Measurements from ENCODE around the gene MMRN1. TPM values are rescaled to one million over a fixed set of nuclear protein-coding genes. Genes with fewer than 3 reads are reported as not detected.
A peak's percentile ranks its signal among the peaks of the same experiment; 100 is the strongest.

Gene MMRN1
- total and polyA plus RNA-seq, 5 donors from 2014 or later = 1.1 to 4.1 (median 2.0) TPM

DNA sequence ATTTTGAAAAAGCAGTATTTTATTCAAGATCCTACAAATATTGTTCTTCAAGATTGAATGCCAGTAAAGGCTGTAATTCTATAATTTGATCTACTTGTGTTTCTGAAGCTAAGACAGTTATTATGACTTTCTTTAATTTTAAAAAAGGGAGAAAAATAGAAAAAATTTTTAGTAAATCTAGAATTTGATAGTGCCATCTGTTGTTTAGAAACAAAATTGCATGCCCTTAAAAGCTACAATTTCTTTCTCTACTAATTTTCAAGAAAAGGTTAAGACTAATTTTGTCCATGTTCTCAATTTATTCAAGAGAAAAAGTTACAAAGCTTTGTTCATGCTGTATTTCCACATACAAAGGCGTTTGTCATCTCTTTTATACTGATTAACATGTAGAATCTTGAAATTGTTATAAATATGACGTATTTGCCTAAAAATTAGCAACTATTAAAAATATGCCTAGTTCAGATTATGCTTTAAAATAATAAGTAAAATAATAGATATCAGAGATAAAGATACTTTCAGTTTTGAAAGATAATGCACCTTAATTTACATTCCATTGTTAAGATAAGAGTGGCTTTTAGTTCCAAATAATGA, 25.6 kb upstream of the MMRN1 start:
- DNase-seq = peak in 1 of 3 donors; percentile 8
- H3K27me3 ChIP-seq (ENCODE audit: control insufficient read depth, insufficient read depth, low read length) = peaks cover 3% of the 10 kb centered on the region
- H3K36me3 ChIP-seq (ENCODE audit: control insufficient read depth, insufficient read depth, low read length) = no peaks in the 10 kb centered on the region
- no peak overlapping the region for H3K27ac ChIP-seq (ENCODE audit: insufficient read depth, low read length, poor library complexity, severe bottlenecking)
- Mint-ChIP-seq H3K27me3 (peaks cover 30% of the 10 kb centered on the region), H3K9me3 (peaks cover 0 to 7% (median 0%) of the 10 kb centered on the region in 7 donors), H3K27ac (no peak overlapping the region), H3K4me3 (no peak overlapping the region), H3K36me3 (no peaks in the 10 kb centered on the region), H3K4me1 (no peaks in the 10 kb centered on the region)
- no peaks in the 10 kb centered on the region for H3K4me1 ChIP-seq (ENCODE audit: control insufficient read depth, insufficient read depth, low read length, poor library complexity, severe bottlenecking)
- ATAC-seq (ENCODE audit: low read depth in 2 of 2) = no peak
- H3K4me3 ChIP-seq (ENCODE audit: low read depth, low read length) = no peak overlapping the region
- H3K9me3 ChIP-seq (ENCODE audit: control insufficient read depth in 2 of 2, low read length in 2 of 2) = no peaks in the 10 kb centered on the region

DNA sequence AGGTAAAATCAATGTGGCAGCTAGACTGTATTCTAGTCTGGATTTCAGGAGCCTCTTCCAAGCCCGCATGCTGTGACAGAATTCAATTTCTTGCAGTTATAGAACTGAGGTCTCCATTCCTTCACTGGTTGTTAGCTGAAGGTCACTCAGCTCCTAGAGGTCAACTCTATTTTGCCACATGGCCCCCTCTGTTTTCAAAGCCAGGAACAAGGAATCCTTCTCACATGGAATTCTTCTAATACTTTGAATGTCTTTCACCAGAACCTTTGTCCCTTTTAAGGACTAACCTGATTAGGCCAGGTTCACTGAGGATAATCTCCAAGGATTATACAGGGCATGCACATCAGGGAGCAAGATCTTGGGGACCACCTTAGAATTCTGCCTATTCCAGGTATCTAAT, 23.4 kb upstream of the MMRN1 start:
- Mint-ChIP-seq H3K27ac (no peak overlapping the region), H3K4me3 (no peak overlapping the region), H3K36me3 (no peaks in the 10 kb centered on the region), H3K4me1 (no peaks in the 10 kb centered on the region), H3K27me3 (peaks cover 28% of the 10 kb centered on the region), H3K9me3 (peaks cover 0 to 2% (median 0%) of the 10 kb centered on the region in 7 donors)
- Histone ChIP-seq H3K4me3 (ENCODE audit: low read depth, low read length) (no peak overlapping the region), H3K27me3 (ENCODE audit: control insufficient read depth, insufficient read depth, low read length) (peaks cover 5% of the 10 kb centered on the region), H3K27ac (ENCODE audit: insufficient read depth, low read length, poor library complexity, severe bottlenecking) (no peak overlapping the region), H3K4me1 (ENCODE audit: control insufficient read depth, insufficient read depth, low read length, poor library complexity, severe bottlenecking) (no peaks in the 10 kb centered on the region), H3K36me3 (ENCODE audit: control insufficient read depth, insufficient read depth, low read length) (no peaks in the 10 kb centered on the region), H3K9me3 (ENCODE audit: control insufficient read depth in 2 of 2, low read length in 2 of 2) (no peaks in the 10 kb centered on the region)
- ATAC-seq (ENCODE audit: low read depth in 2 of 2) = no peak
- no peak for DNase-seq

DNA sequence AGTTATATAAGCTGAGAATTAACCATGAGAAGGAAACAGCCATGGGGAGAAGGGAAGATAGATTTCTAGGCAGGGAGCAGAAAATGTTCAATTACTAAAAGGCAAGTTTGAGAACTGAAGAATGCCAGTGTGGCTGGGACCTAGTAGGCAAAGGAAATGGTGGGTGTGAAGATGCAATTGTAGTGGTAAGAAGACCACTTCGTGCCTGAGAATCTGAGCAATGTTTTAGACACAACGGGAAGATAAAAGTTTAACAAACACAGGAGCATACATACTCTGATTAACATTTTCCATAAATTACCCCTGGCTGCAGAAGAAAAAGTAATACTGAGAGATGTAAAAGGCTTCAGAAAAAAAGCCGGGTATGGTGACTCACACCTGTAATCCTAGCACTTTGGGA, 18.1 kb upstream of the MMRN1 start:
- H3K27me3 Mint-ChIP-seq = peaks cover 22% of the 10 kb centered on the region
- DNase-seq = no peak
- ATAC-seq (ENCODE audit: low read depth in 2 of 2) = no peak
- Histone ChIP-seq H3K27ac (ENCODE audit: insufficient read depth, low read length, poor library complexity, severe bottlenecking) (no peak overlapping the region), H3K4me3 (ENCODE audit: low read depth, low read length) (no peak overlapping the region), H3K27me3 (ENCODE audit: control insufficient read depth, insufficient read depth, low read length) (peaks cover 3% of the 10 kb centered on the region), H3K4me1 (ENCODE audit: control insufficient read depth, insufficient read depth, low read length, poor library complexity, severe bottlenecking) (no peaks in the 10 kb centered on the region), H3K36me3 (ENCODE audit: control insufficient read depth, insufficient read depth, low read length) (no peaks in the 10 kb centered on the region), H3K9me3 (ENCODE audit: control insufficient read depth in 2 of 2, low read length in 2 of 2) (no peaks in the 10 kb centered on the region)
- no peaks in the 10 kb centered on the region for H3K36me3 Mint-ChIP-seq
- no peak overlapping the region for H3K4me3 Mint-ChIP-seq
- no peaks in the 10 kb centered on the region for H3K9me3 Mint-ChIP-seq
- no peaks in the 10 kb centered on the region for H3K4me1 Mint-ChIP-seq
- no peak overlapping the region for H3K27ac Mint-ChIP-seq

DNA sequence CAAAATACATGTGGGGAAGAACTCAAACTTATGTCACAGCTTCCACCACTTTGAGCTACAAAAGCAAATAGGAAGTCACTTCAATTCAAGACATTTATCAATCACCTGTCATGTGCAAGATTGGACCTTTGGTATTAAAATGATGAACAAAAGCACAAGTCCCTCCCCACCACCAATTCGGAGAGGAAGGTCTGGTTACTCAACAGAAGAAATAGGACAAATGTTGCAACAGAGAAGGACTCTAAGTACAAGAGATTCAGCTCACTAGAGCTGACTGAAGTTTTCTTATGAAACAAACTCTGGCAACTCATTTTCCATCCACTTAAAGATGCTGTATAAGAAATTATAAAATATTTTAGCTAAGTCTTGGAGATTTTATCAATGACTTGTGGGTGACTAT, 16.0 kb upstream of the MMRN1 start:
- no peak for DNase-seq
- Histone ChIP-seq H3K27me3 (ENCODE audit: control insufficient read depth, insufficient read depth, low read length) (peaks cover 3% of the 10 kb centered on the region), H3K4me3 (ENCODE audit: low read depth, low read length) (no peak overlapping the region), H3K9me3 (ENCODE audit: control insufficient read depth in 2 of 2, low read length in 2 of 2) (no peaks in the 10 kb centered on the region), H3K4me1 (ENCODE audit: control insufficient read depth, insufficient read depth, low read length, poor library complexity, severe bottlenecking) (no peaks in the 10 kb centered on the region), H3K36me3 (ENCODE audit: control insufficient read depth, insufficient read depth, low read length) (no peaks in the 10 kb centered on the region), H3K27ac (ENCODE audit: insufficient read depth, low read length, poor library complexity, severe bottlenecking) (no peak overlapping the region)
- ATAC-seq (ENCODE audit: low read depth in 2 of 2) = no peak
- no peaks in the 10 kb centered on the region for H3K4me1 Mint-ChIP-seq
- no peaks in the 10 kb centered on the region for H3K9me3 Mint-ChIP-seq
- no peak overlapping the region for H3K4me3 Mint-ChIP-seq
- H3K27ac Mint-ChIP-seq = no peak overlapping the region
- H3K36me3 Mint-ChIP-seq = no peaks in the 10 kb centered on the region
- H3K27me3 Mint-ChIP-seq = peaks cover 16% of the 10 kb centered on the region

DNA sequence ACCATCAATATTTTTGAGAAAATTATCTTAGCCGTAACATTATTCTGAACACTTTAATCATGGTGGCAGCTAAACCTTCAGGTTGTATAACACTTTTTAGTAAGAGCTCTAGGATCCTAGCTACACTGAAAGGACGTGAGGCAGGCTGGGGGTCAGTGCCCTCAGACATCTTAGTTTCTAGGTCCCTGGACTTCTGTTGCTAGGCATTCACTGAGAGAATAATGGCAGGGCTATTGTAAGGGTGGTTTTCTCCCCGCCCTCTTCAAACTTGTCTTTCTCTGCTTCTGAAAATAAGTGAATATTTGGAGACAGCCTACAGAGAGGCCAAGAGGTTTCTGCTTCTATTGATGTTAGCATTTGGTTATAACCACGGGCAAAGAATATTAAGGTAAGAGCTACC, 15.4 kb upstream of the MMRN1 start:
- no peak overlapping the region for H3K27ac Mint-ChIP-seq
- Histone ChIP-seq H3K36me3 (ENCODE audit: control insufficient read depth, insufficient read depth, low read length) (no peaks in the 10 kb centered on the region), H3K27ac (ENCODE audit: insufficient read depth, low read length, poor library complexity, severe bottlenecking) (no peak overlapping the region), H3K27me3 (ENCODE audit: control insufficient read depth, insufficient read depth, low read length) (peaks cover 3% of the 10 kb centered on the region), H3K4me3 (ENCODE audit: low read depth, low read length) (no peak overlapping the region), H3K9me3 (ENCODE audit: control insufficient read depth in 2 of 2, low read length in 2 of 2) (no peaks in the 10 kb centered on the region), H3K4me1 (ENCODE audit: control insufficient read depth, insufficient read depth, low read length, poor library complexity, severe bottlenecking) (no peaks in the 10 kb centered on the region)
- DNase-seq (no peak), ATAC-seq (ENCODE audit: low read depth in 2 of 2) (no peak)
- H3K27me3 Mint-ChIP-seq = peaks cover 20% of the 10 kb centered on the region
- no peaks in the 10 kb centered on the region for H3K4me1 Mint-ChIP-seq
- no peaks in the 10 kb centered on the region for H3K9me3 Mint-ChIP-seq
- H3K36me3 Mint-ChIP-seq = no peaks in the 10 kb centered on the region
- H3K4me3 Mint-ChIP-seq = no peak overlapping the region

DNA sequence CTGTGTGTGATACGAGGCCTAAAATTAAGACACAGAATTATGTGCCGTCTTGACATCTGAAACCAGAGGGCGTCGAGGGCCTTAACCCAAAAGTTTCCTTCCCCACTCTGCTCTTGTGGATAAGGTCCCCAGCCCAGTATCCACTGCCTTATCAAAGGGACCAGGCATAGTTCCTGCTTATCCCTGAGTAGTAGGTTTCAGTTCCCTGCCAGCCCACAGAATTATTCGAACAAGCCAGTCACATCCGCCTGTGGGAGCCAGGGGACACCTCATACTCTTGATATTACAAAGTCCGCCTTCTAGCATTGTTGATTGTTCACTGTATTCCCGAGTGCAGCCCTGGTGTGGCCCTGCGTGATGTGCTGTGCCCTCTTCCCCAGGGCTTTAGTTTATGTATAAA, 5.4 kb upstream of the MMRN1 start:
- Mint-ChIP-seq H3K36me3 (no peaks in the 10 kb centered on the region), H3K27ac (no peak overlapping the region), H3K27me3 (peaks cover 31% of the 10 kb centered on the region), H3K4me1 (peaks cover 0 to 8% (median 4%) of the 10 kb centered on the region in 4 donors), H3K9me3 (peaks cover 0 to 6% (median 0%) of the 10 kb centered on the region in 7 donors), H3K4me3 (peak overlapping the region in 1 of 4 donors; percentile 28)
- no peaks in the 10 kb centered on the region for H3K9me3 ChIP-seq (ENCODE audit: control insufficient read depth in 2 of 2, low read length in 2 of 2)
- no peak overlapping the region for H3K4me3 ChIP-seq (ENCODE audit: low read depth, low read length)
- ATAC-seq (ENCODE audit: low read depth in 2 of 2) = no peak
- H3K27ac ChIP-seq (ENCODE audit: insufficient read depth, low read length, poor library complexity, severe bottlenecking) = no peak overlapping the region
- no peaks in the 10 kb centered on the region for H3K36me3 ChIP-seq (ENCODE audit: control insufficient read depth, insufficient read depth, low read length)
- peaks cover 8% of the 10 kb centered on the region for H3K27me3 ChIP-seq (ENCODE audit: control insufficient read depth, insufficient read depth, low read length)
- DNase-seq = no peak
- H3K4me1 ChIP-seq (ENCODE audit: control insufficient read depth, insufficient read depth, low read length, poor library complexity, severe bottlenecking) = peaks cover 4% of the 10 kb centered on the region

DNA sequence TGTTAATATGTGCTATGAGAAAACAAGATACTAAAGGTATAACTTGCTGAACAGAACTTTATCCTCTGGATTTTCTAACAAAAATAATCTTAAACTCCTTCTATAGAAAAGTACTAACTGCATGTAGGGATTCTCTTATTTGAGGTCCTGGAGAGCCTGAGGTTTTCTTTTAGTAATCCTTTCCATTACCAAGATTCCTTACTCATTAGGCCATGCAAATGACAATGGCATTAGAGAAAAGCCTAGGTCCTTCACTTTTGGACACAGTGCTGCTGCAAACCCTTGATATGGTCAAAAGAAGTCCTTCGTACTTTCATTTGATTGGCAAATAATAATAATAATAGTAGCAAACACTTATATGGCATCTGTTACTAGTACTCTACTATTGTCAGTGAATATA, 3.2 kb downstream of the MMRN1 start:
- Mint-ChIP-seq H3K9me3 (no peaks in the 10 kb centered on the region), H3K27ac (no peak overlapping the region), H3K4me1 (peaks cover 4 to 38% (median 18%) of the 10 kb centered on the region in 4 donors), H3K4me3 (no peak overlapping the region), H3K27me3 (peaks cover 4% of the 10 kb centered on the region), H3K36me3 (no peaks in the 10 kb centered on the region)
- H3K9me3 ChIP-seq (ENCODE audit: control insufficient read depth in 2 of 2, low read length in 2 of 2) = no peaks in the 10 kb centered on the region
- no peak for DNase-seq
- H3K27ac ChIP-seq (ENCODE audit: insufficient read depth, low read length, poor library complexity, severe bottlenecking) = no peak overlapping the region
- peaks cover 20% of the 10 kb centered on the region for H3K4me1 ChIP-seq (ENCODE audit: control insufficient read depth, insufficient read depth, low read length, poor library complexity, severe bottlenecking)
- H3K36me3 ChIP-seq (ENCODE audit: control insufficient read depth, insufficient read depth, low read length) = no peaks in the 10 kb centered on the region
- H3K27me3 ChIP-seq (ENCODE audit: control insufficient read depth, insufficient read depth, low read length) = no peaks in the 10 kb centered on the region
- H3K4me3 ChIP-seq (ENCODE audit: low read depth, low read length) = no peak overlapping the region
- ATAC-seq (ENCODE audit: low read depth in 2 of 2) = no peak

DNA sequence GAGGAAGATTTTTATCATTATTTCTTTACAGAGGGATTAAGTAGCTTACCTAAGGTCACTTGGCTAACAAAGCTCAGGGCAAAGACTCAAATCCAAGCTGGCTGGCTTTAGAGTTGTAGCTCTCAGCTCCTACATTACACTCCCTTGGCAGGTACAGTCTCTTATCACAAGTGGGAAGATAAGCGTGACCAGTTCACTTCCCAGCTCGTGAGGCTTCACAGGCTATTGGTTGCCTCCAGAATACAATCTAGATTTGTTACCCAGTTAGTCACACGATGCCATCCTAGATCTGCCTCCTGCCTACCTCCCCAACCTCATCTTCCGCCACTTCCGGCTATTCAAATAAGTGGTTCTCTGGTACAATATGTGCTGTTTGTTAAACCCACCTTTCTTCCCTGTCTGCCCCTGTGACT, 3.7 kb downstream of the MMRN1 start:
- ATAC-seq (ENCODE audit: low read depth in 2 of 2) (peak in 1 of 2 donors; percentile 17), DNase-seq (peak in 1 of 3 donors; percentile 15)
- Mint-ChIP-seq H3K4me1 (peaks cover 4 to 35% (median 18%) of the 10 kb centered on the region in 4 donors), H3K4me3 (no peak overlapping the region), H3K9me3 (no peaks in the 10 kb centered on the region), H3K27me3 (no peaks in the 10 kb centered on the region), H3K36me3 (no peaks in the 10 kb centered on the region), H3K27ac (no peak overlapping the region)
- Histone ChIP-seq H3K36me3 (ENCODE audit: control insufficient read depth, insufficient read depth, low read length) (no peaks in the 10 kb centered on the region), H3K4me3 (ENCODE audit: low read depth, low read length) (no peak overlapping the region), H3K27me3 (ENCODE audit: control insufficient read depth, insufficient read depth, low read length) (no peaks in the 10 kb centered on the region), H3K4me1 (ENCODE audit: control insufficient read depth, insufficient read depth, low read length, poor library complexity, severe bottlenecking) (peaks cover 20% of the 10 kb centered on the region), H3K9me3 (ENCODE audit: control insufficient read depth in 2 of 2, low read length in 2 of 2) (no peaks in the 10 kb centered on the region), H3K27ac (ENCODE audit: insufficient read depth, low read length, poor library complexity, severe bottlenecking) (no peak overlapping the region)
